Stimulated activated CD4-positive, alpha-beta T cell treated with anti-CD3 and anti-CD28 coated beads, Interleukin-1b, Interleukin-23, amount 100 ng/mL, for 4 hours (primary cell): ENCODE results near the gene VEGFD.

ENCODE experiments used
- DNase-seq, 2 donors: peaks; one replicate each; pipeline ENCODE4 v3.0.0-alpha.2; 2020; ENCODE audit warnings: low read depth in 2 of 2

VEGFD gene, protein sequence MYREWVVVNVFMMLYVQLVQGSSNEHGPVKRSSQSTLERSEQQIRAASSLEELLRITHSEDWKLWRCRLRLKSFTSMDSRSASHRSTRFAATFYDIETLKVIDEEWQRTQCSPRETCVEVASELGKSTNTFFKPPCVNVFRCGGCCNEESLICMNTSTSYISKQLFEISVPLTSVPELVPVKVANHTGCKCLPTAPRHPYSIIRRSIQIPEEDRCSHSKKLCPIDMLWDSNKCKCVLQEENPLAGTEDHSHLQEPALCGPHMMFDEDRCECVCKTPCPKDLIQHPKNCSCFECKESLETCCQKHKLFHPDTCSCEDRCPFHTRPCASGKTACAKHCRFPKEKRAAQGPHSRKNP

DNA sequence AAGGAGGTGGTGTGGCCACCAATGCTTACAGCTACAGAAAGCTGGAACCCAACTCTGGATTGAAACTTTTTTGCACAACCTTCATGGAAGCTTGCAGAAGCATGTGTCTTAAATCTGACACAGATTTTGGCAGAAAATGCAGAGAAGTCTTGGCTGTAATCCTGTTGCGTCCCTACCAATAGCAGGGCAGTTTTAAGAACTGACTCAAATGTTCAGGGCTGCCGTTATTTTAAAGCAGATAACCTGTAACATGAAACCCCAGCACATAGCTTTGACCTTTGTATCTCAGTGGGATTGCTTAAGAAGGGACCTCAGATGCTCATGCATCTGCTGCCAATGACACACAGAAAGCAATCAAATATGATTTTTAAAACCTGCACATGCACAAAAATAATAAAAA is at the start of gene VEGFD:
TSS of gene VEGFD (minus strand) at position 110 of the 400 bp plus-strand sequence. CDS start 467 bp downstream, outside the sequence.
- DNase-seq = no peak

DNA sequence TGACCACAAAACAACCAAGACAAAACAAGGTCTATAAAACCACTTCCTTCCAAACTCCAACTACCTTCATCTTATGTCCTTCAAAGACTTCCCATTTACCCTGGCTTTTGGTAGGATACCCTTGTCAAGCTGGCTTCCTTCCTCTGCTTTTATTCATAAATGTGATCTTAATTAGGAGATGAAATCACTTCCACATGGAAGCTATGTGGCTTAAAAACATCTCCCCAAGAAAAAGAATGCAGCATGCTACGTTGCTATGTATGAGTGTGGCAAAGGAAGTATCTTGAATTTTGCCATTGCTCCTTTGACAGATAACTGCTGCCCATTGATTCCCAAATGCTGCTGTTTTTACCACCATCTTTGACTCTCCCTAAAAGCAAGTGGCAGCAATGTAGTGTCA is 46.4 kb upstream of the VEGFD start:
- DNase-seq = no peak

DNA sequence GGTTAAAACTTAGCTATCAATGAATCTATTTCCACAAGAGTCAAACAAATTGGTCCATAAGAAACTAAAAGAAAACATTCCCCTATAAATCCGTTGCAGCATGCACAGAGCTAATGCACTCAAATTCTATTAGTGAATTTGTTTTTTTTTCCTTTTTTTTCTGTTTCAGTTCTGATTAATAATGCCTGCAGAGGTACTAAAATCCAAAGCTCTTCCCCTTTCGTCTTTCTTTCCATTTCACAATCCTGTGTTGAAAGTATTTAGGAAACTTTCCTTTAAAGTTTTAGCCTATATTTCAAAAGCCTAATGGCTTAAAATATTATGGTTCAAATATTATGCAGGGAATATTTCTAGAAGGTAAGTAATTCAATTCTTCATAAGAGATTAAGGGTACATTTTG is 45.9 kb upstream of the VEGFD start:
- DNase-seq = no peak

DNA sequence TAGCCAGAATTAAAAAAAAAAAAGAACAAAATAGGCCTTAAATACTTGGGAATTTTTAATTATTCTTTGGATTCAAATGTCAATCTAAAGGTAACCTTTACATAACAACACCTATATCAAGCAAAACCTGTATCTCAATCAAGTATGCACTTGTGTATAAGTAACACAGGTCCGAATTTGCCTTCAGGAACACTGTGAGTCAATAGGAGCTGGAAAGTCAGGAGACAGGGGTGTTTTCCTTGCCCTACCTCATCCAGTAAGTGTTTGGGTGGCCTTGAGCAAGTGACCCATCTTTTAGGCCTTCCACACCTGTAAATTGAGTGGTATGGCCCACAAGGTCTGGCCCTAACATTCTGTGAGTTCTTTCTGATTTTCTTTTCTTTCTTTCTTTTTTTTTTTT is 40.8 kb upstream of the VEGFD start:
- no peak for DNase-seq

DNA sequence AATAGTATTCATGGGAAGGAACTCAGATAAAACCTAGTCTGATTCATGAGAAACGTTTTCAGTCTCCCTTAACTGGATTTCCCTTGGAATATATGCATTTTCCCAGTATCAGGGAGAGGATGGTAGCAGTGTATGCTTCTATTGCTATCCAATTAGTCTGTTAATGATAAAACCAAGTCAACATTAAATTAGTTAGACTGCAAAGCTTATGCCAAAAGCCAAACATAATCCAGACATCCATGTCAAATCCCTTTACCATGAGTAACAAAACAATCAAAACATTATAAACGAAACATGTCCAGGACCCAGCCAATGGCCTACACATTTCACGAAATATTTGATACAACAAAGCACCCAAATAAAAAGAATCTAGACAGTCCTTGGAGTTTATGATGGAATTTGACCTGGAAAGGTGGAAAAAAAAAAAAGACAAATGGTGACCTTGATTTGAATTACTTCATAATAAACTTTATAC is 34.5 kb upstream of the VEGFD start:
- DNase-seq = no peak

DNA sequence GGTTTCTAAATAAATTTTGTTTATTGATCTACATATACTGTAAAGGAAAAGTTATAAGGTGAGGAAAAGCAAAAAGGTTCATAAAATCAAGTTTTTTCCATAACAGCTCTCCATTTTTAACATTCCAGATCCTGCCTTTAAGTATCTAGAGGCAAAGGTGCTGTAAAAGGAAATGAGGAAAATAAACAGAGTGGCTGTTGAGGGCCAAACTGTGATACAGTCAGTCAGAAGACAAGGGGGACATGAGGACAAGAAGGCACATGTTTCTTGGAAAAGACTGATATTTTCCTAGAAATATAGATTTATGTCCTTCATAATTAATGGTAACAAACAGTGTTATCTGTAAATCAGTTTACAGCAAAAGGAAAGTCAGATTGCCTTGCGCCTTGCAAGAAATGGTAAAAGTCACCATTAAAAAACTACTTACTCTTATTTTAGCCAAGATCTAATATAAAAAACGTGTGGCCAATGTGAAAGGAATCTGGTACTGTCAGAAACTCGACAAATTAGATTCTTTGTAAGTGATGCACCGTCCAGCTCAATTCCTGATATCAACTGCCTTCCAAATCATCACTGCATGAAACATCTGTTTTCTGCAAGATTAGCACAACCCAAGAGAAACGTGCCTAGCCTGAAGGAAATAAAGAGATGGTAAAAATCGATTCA is 34.0 kb upstream of the VEGFD start:
- DNase-seq = no peak

DNA sequence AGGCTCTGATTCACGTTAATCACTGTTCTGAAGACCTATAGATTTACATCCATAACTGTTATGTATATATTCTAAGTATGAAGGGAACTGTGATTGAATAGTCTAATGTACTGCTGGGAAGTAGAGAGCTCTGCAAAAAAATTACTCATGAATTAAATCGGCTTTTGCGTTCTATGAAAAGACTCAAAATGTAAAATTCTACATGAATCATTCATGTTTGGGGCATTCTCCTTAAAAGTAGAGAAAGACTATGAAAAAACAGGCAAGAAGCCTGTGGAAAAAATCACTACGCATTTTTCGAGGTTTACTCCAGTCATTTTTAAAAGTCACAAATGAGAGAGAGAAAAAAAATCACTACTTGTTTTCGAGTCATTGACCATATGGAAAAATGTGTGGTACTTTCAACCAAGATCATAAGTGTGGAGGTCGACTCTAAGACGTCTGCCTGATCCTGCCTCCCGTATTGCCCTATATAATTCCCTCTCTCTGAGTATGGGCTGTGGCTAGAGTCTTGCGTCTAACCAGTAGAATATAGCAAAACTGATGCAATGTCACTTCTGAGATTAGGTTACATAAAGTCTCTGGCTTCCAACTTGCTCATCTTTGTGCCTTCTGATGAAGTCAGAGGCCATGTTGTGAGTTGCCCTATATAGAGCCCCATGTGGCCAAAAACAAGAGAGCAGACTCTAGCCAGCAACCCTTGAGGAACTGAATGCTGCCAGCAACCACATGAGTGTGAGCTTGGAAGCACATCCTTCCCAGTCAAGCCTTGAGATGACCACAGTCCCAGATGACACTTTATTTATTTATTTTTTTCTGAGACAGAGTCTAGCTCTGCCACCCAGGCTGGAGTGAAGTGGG is 32.1 kb upstream of the VEGFD start:
- no peak for DNase-seq

DNA sequence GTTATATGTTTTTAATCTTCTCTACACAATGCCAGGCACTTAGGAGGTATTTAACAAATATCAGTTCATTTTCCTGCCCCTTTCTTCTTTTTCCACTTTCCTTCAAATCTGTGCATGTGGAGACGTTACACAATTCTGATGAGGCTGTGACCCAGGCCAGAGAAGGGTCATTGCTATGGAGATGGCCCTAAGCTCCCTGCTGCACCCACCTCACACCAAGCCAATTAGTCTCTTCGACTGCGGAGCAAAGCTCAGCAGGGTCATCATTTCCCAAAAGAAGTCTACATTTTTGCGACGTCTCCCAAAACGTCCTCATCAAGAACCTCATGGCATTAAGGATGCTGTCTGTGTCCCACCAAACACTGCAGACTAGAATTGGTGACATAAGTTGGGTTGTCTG is 28.9 kb upstream of the VEGFD start:
- no peak for DNase-seq

DNA sequence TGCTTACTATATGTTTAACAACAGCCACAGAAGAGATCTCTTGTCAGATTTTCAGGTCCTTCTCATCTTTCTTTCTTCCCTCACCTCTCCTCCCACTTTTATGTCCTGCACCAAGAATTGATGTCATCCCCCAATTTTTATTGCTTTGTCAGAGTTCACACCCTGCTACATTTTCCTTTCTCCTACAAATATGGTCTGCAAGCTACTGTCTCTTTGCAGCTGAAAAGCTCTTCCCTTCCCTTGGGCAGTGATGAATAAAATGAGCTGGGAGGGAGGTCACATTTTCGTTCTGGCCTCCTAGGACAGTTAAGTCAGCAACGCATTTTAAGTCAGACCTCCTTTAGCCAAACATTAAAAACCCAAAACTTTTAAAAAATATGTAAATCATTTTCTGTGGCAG is 26.7 kb upstream of the VEGFD start:
- no peak for DNase-seq

DNA sequence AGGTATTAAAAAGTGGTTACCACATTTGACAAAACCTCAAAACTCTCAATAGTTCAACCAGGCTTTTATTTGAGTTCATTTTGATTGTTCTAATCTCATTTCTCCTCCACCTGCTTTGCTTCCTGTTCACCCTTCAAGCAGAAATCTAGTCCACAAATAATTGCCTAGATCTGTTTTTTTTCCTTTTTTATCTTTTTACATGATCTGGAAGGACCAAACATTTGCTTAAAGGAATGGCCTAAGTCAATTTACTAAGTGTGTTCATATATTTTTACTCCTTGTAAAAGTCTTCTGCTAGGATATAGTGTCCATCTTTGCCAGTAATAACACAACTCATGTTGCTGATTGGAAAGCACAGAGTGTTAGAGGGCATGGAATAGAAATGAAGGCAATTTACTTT is 26.2 kb upstream of the VEGFD start:
- no peak for DNase-seq

DNA sequence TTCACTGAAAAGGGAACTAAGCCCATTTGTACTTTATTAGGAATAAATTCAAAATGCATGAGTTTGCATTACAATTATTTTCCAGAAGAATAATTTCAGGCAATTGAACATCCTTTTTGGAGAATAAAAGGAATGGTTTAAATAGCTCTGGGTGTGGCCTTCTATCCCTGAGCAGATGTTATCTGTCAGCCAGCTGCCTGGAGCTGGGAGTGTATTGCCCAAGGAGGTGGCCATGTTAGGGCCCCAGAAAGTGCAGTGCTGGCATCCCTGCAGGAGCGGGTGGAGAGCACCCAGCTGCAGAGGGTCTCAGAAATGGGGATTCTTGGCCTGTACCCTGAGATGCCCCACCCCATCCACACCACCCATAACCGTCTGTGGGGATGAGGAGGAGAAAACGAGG is 21.6 kb upstream of the VEGFD start:
- DNase-seq = no peak

DNA sequence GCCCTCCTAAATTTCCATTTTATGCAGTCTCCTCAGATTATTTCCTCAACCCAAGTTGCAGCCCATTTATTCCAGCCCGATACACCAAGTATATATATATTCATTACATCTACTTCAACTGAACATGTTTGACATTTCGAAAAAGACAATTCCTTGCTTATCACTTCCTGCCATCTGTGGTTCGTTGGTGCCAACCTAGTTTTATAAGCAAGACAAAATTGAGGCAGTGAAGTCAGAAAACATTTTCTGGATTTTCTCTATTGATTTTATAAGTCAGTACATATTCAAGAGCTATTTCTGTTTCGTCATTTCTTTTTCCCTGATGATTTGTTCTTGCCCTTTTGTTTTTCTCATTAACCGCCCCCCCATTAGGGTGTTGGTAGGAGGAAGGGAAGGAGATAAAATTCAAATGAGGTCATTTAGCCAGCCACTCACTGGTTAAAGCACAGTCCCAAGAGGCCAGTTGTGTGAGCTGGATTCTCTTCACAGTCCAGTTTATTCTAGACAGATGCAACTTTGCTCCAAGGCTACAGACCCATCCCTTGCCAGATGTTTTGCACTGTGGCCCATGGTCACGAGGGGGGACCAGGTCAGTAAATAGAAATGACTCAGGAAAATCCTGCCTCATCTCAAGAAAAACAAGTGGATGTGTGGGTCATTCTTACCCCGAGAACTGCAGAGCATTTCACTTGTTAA is 20.3 kb upstream of the VEGFD start:
- DNase-seq = no peak

DNA sequence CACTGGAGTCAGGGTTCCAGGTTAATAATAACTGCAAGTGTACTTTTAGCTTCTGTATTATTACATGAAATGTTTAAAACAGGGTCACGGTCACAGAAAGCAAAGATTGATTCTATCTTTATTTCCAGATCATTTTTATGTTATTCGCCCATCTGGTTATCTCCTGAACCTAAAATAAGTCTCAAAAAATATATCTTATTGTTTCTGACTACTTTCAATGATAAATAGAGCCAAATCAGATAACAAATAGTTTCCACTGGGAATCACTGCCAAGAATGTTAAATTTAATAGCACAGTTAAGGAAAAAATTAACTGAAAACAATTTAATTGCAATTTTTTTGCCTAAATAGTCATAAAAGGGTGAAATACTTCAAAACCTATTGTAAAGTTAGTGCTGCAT is 17.2 kb upstream of the VEGFD start:
- no peak for DNase-seq

DNA sequence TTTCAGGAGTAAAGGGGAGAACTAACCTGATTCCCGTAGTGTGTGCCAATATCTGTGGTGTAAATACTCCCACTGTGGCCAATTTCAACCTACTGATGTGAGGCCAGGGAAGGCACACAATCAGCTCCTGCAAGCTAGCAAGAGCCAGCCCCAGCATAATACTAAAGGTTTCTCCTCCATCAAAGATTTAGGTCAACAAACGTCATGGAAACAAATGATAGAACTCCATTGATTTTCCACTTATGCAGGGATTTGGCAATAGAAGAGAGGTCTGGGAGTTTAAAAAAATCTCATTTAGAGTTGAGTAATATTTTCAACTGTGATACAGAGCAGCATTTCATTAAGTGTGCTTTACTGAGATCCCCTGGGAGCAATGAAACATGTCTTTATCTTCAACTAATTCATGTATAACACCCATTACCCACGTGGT is 15.8 kb upstream of the VEGFD start:
- DNase-seq = no peak

DNA sequence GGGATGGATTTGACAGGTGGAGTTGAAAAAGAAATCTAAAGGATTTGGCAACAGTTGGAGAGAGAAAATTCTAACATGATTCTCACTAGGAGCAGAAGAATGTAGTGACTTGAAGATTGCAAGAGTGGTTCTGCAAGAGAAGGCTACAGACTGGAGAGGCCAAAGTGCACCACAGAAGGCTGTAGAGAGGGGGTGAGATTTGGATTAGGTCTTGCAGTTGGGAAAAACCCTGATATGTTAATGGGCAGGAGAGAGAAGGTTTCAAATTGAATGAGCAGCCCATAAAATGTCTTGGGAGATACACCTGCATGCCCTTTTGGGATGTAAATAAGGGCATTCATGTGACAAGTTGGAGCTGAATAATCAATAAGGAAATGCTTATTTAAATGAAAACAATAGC is 14.7 kb upstream of the VEGFD start:
- DNase-seq = no peak

DNA sequence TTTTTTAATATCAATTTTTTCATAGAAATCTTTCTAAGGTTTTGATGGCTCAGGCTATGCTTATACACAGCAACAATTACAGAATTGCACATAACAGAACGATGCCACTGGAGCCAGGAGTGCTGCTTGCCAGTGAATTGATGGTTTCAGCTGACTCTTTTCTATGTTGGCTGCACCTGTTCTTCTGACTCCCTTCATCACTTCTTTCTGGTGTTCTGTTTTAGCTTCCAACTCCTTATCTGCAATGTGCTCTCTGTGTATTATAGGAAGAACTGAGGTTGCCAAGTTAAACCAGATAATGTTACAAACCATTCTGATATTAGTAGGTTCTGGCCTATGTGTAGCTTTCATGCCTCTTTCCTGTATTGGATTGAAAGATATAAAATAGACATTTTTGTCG is 11.6 kb upstream of the VEGFD start:
- no peak for DNase-seq

DNA sequence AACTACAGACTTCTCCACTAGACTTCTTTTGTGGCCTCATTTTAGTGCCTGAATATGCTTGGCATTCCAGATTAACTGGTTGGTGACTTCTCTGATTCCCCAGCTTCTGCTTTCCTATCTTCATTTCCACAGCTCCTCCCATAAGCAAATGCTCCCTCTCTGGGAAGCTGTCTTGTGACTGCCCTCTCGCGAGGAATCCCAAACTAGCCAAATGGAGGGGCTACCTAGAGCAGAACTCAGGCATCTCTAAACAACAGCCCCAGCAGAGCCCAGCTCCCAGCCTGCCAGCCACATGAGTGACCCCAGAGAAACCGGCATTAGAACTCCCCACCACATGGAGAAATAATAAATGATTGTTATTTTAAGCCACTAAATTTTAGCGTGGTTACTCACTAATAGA is 7.6 kb upstream of the VEGFD start:
- DNase-seq = no peak

DNA sequence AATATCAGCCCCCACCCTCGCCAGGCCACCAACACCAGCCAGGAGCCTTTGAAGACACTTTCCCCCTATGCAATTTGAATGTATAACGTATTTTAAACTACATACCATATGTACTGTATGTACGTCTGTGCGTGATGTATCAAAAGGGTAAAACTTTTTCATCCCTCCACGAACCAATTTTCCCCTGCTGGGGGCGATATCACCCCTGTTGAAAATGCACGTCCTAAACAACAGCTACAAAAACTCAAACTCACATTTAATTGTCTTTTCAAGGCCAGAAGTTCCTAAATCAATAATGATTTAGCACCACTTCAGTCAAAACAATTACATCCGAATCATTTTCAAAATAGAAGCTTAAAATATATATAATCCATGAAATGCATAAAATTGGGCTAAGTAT is 1.4 kb downstream of the VEGFD start:
- DNase-seq = no peak

DNA sequence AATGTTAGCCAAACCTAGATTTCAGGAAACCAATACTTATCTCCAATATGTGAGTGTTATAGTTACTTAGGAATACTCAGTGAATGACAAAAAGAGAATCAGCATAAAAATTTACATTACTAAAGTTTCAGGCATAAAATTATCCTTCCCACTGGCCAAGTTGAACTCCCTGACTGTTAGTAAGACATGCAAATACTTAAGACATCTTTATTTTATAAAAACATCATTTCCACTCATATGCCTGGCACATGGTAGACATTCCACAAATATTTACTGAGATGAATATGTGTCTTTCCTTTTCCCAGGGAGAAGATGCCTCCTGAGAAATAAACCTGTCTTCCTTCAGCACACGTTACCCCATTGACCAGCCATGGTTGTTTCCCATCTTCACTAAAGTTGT is 7.3 kb downstream of the VEGFD start:
- DNase-seq = no peak

DNA sequence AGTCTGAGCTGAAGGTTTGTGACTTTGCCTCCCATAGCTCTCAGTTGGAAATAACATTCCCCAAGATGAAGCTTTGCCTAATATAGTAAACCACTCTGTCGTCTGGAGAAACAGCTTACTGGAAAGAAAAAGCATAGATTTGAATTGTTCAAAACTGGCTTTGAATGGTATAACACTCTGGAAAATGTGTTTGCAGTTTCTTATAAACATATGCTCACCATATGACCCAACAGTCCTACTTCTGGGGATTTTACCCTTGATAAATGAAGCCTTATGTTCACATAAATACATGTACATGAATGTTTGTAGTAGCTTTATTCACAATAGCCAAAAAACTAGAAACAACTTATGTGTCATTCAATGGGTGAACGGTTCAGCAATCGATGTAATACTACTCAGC is 10.2 kb downstream of the VEGFD start:
- no peak for DNase-seq

DNA sequence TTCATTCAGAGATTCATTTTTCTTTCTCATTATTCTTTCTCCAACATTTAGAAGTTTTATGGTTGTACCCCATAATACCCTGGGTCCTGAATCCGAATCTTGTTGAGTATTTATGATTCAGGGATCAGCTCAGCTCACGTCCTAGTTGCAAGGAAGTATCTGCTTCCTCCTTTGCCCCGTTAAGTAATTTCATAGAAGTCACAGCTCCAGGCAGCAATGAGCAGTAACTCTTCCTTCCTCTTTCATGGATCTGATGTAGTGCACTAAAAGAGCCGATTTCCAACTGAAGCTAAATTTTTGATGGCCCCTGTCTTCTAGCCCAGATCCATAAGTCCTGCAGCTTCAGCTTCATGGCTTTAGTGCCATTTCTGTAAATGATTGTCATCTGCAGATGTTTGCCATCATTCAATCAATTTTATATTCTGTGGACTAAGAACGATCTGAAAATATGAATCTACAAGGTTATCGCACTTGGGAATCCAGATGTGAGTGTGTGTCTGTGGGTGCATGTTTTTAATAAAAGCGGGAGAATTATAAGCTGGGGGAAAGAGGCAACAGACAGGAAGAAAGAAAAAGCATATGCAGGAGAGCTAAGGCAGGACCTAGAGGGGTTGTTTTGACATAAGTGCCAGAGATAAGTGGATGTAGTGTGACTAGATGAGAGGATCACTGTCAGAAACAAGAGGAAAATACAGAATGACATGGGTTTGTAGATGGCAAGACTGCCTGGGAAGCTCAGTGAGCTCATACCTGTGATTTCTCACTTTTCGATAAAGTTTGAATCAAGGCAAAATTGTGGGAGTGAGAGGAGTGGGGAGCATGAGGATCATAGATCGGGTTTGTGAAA is 17.5 kb downstream of the VEGFD start:
- no peak for DNase-seq
